Activated naive CD8-positive, alpha-beta T cell (primary cell): ENCODE results near the gene ATG7.
A peak's percentile ranks its signal among the peaks of the same experiment; 100 is the strongest.

ENCODE experiments used
- H3K27ac Mint-ChIP-seq: one replicate; pipeline ENCODE4 v1.8.0; 2021; ENCODE audit warnings: mixed read lengths
- H3K27me3 Mint-ChIP-seq: one replicate; pipeline ENCODE4 v1.8.0; 2021; ENCODE audit warnings: mixed read lengths
- H3K36me3 Mint-ChIP-seq: one replicate; pipeline ENCODE4 v1.8.0; 2021; ENCODE audit warnings: mixed read lengths
- H3K4me1 Mint-ChIP-seq: one replicate; pipeline ENCODE4 v1.8.0; 2021; ENCODE audit warnings: low read depth, mixed read lengths
- H3K4me3 Mint-ChIP-seq: one replicate; pipeline ENCODE4 v1.8.0; 2021; ENCODE audit warnings: mild to moderate bottlenecking, mixed read lengths
- H3K9me3 Mint-ChIP-seq: one replicate; pipeline ENCODE4 v1.8.0; 2021; ENCODE audit warnings: low read depth, mixed read lengths

ATG7 gene

DNA sequence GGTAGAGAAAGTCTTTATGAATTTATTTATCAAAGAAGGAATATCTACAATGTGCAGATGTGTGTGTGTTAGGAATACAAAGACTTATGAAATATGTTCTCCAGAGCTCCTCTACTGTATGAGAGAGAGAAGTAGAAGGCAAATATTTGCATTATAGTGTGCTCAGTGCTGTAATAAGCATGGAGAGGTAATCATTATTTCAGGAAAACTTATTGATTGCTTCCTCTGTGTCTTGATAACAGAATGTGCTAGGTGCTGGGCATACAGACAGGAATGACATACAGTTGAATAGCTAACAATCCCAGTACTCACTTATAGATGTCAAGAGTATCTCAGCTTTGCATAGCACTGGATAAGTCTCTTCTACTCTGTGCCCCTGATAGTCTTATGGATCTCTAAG is 30.2 kb downstream of the ATG7 start:
- Mint-ChIP-seq H3K27ac (no peak overlapping the region), H3K4me1 (peaks cover 31% of the 10 kb centered on the region), H3K36me3 (peaks cover 29% of the 10 kb centered on the region), H3K9me3 (no peaks in the 10 kb centered on the region), H3K4me3 (no peak overlapping the region), H3K27me3 (no peaks in the 10 kb centered on the region)

- no peaks in the 10 kb centered on the region for H3K9me3 Mint-ChIP-seq
- peaks cover 34% of the 10 kb centered on the region for H3K4me1 Mint-ChIP-seq
- H3K27ac Mint-ChIP-seq: no peak overlapping the region
- no peak overlapping the region for H3K4me3 Mint-ChIP-seq
- H3K36me3 Mint-ChIP-seq: peaks cover 35% of the 10 kb centered on the region
- no peaks in the 10 kb centered on the region for H3K27me3 Mint-ChIP-seq
These were observed 32.0 kb downstream of the ATG7 start for GRCh38 chr3:11304175-11304574.

GRCh38 chr3:11305509-11305908 is 33.3 kb downstream of the ATG7 start:
- Mint-ChIP-seq H3K9me3 (no peaks in the 10 kb centered on the region), H3K27ac (peak overlapping the region; percentile 7), H3K4me3 (no peak overlapping the region), H3K27me3 (no peaks in the 10 kb centered on the region), H3K4me1 (peaks cover 34% of the 10 kb centered on the region), H3K36me3 (peaks cover 38% of the 10 kb centered on the region)

- Mint-ChIP-seq H3K9me3 (no peaks in the 10 kb centered on the region), H3K36me3 (peaks cover 36% of the 10 kb centered on the region), H3K27ac (peak overlapping the region; percentile 87), H3K4me3 (peak overlapping the region; percentile 56), H3K27me3 (no peaks in the 10 kb centered on the region), H3K4me1 (peaks cover 30% of the 10 kb centered on the region)
These were observed 34.8 kb downstream of the ATG7 start for GRCh38 chr3:11306817-11307589.

- Mint-ChIP-seq H3K36me3 (peaks cover 34% of the 10 kb centered on the region), H3K27me3 (no peaks in the 10 kb centered on the region), H3K27ac (no peak overlapping the region)
These were observed 35.7 kb downstream of the ATG7 start for GRCh38 chr3:11307830-11308432.

GRCh38 chr3:11310258-11310657 is 38.1 kb downstream of the ATG7 start:
- Mint-ChIP-seq H3K9me3 (no peaks in the 10 kb centered on the region), H3K27ac (no peak overlapping the region), H3K27me3 (no peaks in the 10 kb centered on the region), H3K36me3 (peaks cover 30% of the 10 kb centered on the region), H3K4me1 (peaks cover 24% of the 10 kb centered on the region), H3K4me3 (no peak overlapping the region)

More at GRCh38 chr3:11307830-11308432, 35.7 kb downstream of the ATG7 start:
- Mint-ChIP-seq H3K4me3 (no peak overlapping the region), H3K4me1 (peaks cover 30% of the 10 kb centered on the region), H3K9me3 (no peaks in the 10 kb centered on the region)

DNA sequence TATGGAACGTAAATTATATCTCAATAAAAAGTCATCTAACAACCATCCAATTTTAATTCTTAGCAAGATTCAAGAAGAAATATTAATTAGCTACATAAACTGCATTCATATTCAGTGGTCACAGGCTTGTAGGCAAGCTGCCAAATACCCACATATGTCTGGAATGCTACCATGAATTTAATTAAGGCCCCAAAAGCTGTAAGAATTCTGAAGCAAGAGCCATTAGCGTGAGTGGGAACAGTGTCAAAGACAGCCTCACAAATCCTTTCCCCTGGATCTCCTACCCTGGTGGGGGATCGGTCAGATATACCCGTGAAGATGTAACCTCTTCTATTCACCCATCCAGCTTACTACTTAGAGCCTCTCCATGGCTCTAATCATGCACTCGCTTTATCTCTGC is 40.0 kb downstream of the ATG7 start:
- Mint-ChIP-seq H3K27me3 (no peaks in the 10 kb centered on the region), H3K27ac (no peak overlapping the region), H3K36me3 (peaks cover 26% of the 10 kb centered on the region), H3K4me3 (no peak overlapping the region), H3K9me3 (no peaks in the 10 kb centered on the region), H3K4me1 (peaks cover 7% of the 10 kb centered on the region)

DNA sequence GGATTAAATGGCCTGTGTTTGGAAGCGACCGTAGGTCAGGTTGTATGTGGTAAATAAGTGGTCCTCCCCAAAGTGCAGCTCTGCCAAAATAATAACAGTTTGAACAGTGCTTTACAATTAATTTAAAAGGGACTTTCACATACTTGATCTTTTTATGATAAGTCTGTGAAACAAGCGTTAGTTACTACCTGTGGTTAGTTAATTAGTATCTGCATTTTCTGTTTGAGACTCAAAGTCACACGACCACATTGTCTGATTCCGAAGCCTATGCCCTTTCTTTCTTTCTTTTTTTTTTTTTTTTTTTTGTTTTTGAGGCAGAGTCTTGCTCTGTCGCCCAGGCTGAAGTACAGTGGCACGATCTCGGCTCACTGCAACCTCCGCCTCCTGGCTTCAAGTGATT is 45.1 kb downstream of the ATG7 start:
- Mint-ChIP-seq H3K4me3 (no peak overlapping the region), H3K9me3 (no peaks in the 10 kb centered on the region), H3K27me3 (no peaks in the 10 kb centered on the region), H3K4me1 (no peaks in the 10 kb centered on the region), H3K27ac (no peak overlapping the region), H3K36me3 (peaks cover 16% of the 10 kb centered on the region)

GRCh38 chr3:11322931-11323330 is 50.7 kb downstream of the ATG7 start:
- H3K27ac Mint-ChIP-seq: no peak overlapping the region
- no peak overlapping the region for H3K4me3 Mint-ChIP-seq
- H3K27me3 Mint-ChIP-seq: no peaks in the 10 kb centered on the region
- no peaks in the 10 kb centered on the region for H3K9me3 Mint-ChIP-seq
- no peaks in the 10 kb centered on the region for H3K4me1 Mint-ChIP-seq
- H3K36me3 Mint-ChIP-seq: peaks cover 11% of the 10 kb centered on the region

- H3K9me3 Mint-ChIP-seq: no peaks in the 10 kb centered on the region
- H3K36me3 Mint-ChIP-seq: peaks cover 8% of the 10 kb centered on the region
- H3K27ac Mint-ChIP-seq: no peak overlapping the region
- H3K4me3 Mint-ChIP-seq: no peak overlapping the region
- no peaks in the 10 kb centered on the region for H3K27me3 Mint-ChIP-seq
- H3K4me1 Mint-ChIP-seq: no peaks in the 10 kb centered on the region
These were observed 51.6 kb downstream of the ATG7 start for GRCh38 chr3:11323813-11324212.

DNA sequence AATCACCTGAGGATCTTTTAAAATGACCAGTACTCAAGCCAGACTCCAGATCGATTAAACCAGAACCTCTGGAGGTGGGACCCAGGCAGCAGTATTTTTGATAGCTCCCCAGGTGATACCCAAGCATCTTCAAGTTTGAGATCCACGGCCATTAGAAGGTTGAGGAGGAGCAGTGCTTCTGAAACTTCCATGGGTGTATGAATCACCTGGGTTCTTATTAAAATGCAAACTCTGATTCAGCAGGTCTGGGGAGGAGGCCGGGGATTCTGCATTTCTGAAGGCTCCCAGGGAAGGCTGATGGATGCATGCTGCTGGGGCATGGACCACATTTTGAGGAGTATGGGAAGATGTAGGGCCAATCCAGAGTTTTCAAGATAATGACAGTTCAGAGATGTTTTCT is 55.4 kb downstream of the ATG7 start:
- Mint-ChIP-seq H3K9me3 (no peaks in the 10 kb centered on the region), H3K27ac (no peak overlapping the region), H3K27me3 (no peaks in the 10 kb centered on the region), H3K36me3 (peaks cover 4% of the 10 kb centered on the region), H3K4me1 (no peaks in the 10 kb centered on the region), H3K4me3 (no peak overlapping the region)

DNA sequence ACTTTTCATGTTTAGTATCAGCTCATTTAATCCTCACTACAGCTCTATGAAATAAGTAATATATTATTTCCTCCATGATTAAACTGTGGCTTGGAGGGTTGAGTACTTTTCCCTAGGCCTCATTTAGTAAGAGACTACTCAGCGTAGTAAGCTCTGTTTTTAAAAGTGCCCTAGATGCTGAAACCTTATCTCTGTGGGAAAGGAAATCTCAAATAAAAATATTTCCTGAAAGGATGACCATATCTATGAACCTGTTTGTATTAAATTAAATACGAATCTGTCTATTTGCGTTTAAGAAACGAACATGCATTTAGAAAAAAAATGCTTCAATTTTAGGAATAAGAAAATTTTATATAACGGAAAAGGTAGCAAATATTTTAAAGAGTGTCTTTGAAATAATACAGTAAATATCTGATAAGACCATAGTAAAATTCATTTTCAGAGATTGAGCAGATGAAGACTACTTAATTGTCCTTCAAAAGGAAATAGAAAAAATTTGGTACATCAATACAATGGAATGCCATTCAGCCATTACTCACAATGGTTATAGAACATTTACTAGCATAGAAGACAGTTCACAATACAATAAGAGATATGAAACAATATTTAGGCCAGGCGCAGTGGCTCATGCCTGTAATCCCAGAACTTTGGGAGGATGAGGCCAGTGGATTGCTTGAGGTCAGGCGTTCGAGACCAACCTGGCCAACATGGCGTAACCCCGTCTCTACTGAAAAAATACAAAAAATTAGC is 56.2 kb downstream of the ATG7 start:
- Mint-ChIP-seq H3K36me3 (peaks cover under 1% of the 10 kb centered on the region), H3K27ac (no peak overlapping the region), H3K27me3 (no peaks in the 10 kb centered on the region), H3K4me1 (no peaks in the 10 kb centered on the region), H3K4me3 (no peak overlapping the region), H3K9me3 (no peaks in the 10 kb centered on the region)

DNA sequence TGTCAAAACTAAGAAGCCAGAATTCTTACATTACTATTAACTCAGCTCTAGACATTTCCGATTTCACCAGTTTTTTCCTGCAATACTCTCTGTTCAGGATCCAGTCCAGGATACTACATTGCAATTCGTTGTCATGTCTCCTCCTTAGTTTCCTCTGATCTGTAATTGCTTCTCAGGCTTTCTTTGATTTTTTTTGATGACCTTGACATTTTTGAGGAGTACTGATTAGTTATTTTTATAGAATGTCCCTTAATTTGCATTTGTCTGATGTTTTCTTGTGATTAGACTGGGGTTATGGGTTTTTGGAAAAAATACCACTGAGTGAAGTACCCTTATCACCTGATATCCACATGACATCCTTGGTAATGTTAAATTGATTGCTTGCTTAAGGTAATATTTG is 57.6 kb downstream of the ATG7 start:
- Mint-ChIP-seq H3K27me3 (no peaks in the 10 kb centered on the region), H3K36me3 (no peaks in the 10 kb centered on the region), H3K27ac (no peak overlapping the region), H3K4me3 (no peak overlapping the region), H3K9me3 (no peaks in the 10 kb centered on the region), H3K4me1 (no peaks in the 10 kb centered on the region)

- peaks cover 3% of the 10 kb centered on the region for H3K36me3 Mint-ChIP-seq
- H3K4me1 Mint-ChIP-seq: peaks cover 2% of the 10 kb centered on the region
- no peaks in the 10 kb centered on the region for H3K9me3 Mint-ChIP-seq
- H3K27ac Mint-ChIP-seq: no peak overlapping the region
- H3K27me3 Mint-ChIP-seq: no peaks in the 10 kb centered on the region
- H3K4me3 Mint-ChIP-seq: no peak overlapping the region
These were observed 58.9 kb downstream of the ATG7 start for GRCh38 chr3:11331101-11331500.

- Mint-ChIP-seq H3K4me1 (peaks cover 2% of the 10 kb centered on the region), H3K27me3 (no peaks in the 10 kb centered on the region), H3K36me3 (peaks cover 3% of the 10 kb centered on the region), H3K27ac (no peak overlapping the region), H3K9me3 (no peaks in the 10 kb centered on the region), H3K4me3 (no peak overlapping the region)
These were observed 62.9 kb downstream of the ATG7 start for GRCh38 chr3:11335056-11335608.
